Activated naive CD4-positive, alpha-beta T cell (primary cell): ENCODE measurements around the gene DENND1A.
"Not testable (repeated sequence)": the region's sequence is repeated elsewhere in the genome, so short reads cannot be mapped to it uniquely, and the experiment has no call there.

Experiments used
- DNase-seq, 4 experiments: peaks; one replicate each; lab custom pipeline; 2025; lab: John Stamatoyannopoulos, UW

Gene DENND1A

DNA sequence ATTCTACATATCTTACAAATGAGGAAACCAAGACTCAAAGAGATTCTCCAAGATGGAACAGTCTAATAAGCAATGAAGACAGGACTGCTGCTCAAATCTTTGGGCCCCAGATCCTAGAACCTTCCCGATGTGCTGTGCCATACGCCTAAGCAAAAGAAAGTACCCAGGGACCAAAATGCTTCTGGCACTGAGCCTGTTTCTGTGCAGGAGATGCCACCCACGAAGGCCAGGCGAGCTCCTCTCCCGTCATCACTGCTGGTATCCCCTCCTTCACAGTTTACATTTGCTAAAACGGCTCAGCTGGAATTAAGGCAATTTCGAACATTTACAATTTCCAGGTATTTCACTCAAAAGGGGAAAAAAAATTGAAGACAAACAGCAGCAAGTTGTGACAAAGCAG is 277.5 kb downstream of the DENND1A start:
- no peak for DNase-seq

- no peak for DNase-seq
These were observed 278.1 kb downstream of the DENND1A start for GRCh38 chr9:123651871-123652270.

GRCh38 chr9:123651273-123651672 is 278.7 kb downstream of the DENND1A start:
- no peak for DNase-seq

DNA sequence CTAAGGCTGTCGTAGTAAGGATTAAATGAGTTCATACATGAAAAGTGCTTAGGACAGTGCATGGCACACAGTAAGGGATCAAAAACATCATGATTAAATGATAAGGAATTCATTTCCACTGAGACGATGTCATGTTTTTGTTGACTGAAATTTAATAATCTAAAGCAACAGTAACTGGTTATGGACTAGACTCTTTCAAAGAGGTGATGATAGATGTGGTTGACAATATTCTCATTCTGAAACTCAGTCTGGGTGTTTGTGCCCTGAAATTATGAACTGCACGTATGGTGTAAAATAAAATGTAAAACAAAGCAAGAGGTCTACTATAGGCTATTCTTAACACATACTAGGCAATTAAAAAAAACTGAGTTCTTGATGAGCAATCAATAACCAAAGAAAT is 280.0 kb downstream of the DENND1A start:
- no peak for DNase-seq

- no peak for DNase-seq
These were observed 282.8 kb downstream of the DENND1A start for GRCh38 chr9:123647145-123647544.

DNA sequence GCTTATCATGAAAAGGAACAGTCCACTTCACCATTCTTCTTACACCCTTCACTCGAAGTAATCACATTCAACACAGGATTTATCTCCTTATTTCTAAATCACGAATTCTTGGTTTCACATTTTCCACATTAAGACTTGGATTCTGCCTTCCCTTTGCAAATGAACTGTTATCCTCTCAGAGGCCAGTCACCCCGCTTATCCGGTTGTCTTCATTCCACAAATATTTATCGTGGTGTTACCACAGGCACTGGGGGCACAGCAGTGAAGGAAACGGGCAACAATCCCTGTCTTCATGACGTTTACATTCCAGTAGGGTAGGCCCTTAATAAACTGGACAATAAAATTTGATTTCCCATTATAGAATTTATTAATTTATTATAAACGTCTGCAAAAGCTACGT is 284.2 kb downstream of the DENND1A start:
- no peak for DNase-seq

GRCh38 chr9:123645126-123645525 is 284.8 kb downstream of the DENND1A start:
- DNase-seq: no peak

GRCh38 chr9:123643518-123643917 is 286.4 kb downstream of the DENND1A start:
- no peak for DNase-seq

DNA sequence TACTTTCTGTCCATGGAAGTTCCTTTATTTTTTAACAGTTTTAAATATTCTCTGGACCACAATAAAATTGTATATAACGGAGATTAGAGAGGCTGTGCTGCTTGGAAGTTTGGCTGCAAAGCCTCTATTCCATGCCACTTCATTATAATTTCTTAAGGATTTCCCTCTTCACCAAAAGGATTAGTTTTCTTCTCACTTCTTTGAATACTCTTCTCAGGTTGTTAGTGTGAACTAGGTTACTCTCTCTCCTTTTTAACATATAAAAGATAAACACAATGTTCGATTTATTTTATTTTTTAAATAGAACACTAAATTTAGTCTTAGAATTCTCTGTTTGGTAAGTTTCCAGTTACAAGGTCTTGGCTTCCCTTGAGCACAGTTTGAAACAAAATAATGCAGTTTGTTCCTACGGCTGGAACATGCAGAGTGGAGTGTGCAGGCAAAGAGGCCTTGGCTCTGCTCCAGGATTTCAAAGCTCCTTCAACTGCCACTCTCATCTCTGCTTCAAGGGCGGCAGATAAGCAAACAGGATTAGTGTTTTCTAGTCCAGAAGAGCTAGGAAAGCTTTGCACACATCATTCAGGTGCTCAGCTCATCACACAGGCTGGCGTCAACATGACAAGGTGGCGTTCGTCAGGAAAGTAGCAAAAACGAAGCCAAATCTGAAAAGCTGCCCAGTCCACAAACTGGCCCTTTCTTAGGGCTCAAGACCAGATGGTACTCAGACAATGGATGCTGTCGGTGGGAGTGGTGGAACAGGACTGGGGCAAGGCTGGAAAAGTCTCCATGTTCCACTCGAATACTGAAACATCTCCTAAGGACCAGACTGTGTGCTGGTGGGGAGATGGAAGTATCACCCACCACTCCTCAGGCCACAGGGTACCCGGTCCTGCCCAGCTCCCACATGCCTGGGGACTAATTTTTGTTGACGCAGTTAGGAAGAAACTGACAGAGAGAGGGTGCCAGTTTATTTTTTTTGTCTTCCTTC is 287.3 kb downstream of the DENND1A start:
- no peak for DNase-seq

GRCh38 chr9:123640792-123641222 is 289.1 kb downstream of the DENND1A start:
- DNase-seq: no peak

DNA sequence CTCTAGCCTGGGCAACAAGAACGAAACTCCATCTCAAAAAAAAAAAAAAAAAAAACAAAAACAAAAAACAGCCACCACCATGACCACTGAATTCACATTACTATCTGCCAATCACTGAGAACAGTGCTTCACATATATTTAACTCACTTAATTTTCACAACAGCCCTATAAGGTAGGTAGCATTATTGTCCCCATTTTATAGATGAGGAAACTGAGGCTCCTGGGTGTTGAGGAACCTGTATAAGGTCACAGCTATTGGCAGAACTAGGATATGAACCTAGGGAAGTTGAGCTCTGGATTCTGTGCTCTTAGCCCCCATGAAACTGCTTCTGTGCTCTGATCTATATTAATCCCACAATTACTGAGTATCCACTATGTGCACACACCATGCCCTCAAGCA is 290.2 kb downstream of the DENND1A start:
- no peak for DNase-seq

DNA sequence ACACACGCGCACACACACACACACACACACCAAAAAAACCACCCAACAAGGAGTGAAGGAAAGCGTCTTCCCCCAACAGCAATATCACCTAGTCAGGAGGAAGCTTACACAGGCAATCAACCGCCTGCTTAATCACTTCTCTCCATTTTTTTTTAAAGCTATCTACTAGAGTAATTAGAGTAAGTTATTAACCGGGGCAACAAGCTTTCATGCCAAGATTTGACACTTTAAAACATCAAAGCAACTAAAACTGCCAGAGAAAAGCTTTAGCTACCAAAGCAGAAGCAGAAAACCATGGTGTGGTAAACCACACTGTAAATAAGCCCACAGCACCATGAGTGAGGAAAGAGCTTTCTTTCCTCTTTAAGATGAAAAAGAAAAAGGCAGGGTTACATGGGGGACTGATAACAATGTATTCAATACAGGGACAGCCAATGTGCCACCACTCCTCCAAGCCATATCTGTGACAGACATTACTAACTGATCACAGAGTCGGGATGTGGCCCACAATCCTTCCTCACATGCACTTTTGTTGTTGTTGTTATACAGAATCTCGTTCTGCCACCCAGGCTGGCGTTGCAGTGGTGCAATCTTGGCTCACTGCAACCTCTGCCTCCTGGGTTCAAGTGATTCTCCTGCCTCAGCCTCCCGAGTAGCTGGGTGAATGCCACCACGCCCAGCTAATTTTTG is 291.8 kb downstream of the DENND1A start:
- DNase-seq: no peak

GRCh38 chr9:123637606-123637944 is 292.4 kb downstream of the DENND1A start:
- no peak for DNase-seq

DNA sequence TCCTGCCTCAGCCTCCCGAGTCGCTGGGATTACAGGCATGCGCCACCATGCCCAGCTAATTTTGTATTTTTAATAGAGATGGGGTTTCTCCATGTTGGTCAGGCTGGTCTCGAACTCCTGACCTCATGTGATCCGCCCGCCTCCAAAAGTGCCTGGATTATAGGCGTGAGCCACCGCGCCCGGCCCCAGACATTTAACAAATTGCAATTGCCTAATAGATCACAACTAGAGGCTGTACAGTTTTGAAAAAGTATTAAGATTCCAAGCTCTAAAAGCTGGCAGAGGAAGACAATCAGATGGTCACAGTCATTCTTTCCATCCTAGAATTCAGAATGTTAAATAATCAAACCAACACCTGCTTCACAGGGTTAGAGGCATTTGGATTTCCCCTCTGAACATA is 293.1 kb downstream of the DENND1A start:
- DNase-seq: not testable (repeated sequence)

- no peak for DNase-seq
These were observed 298.1 kb downstream of the DENND1A start for GRCh38 chr9:123631862-123632261.

DNA sequence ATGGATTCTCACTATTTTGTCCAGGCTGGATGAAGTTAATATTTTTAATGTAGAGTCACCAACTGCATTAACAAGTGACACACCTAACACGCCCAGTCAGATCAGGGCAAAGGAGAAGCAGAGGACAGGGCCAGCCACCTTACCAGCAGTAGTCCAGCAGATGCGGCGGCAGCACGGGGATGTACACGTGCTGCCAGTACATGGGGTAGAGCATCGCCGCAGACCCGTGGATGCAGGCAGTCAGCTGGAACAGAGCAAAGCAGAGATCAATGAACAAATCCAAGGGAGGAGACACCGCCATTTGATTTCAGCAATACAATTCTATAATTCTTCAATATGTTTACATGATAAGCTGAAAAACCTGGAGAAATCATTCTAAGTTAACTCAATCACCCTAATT is 299.7 kb downstream of the DENND1A start:
- DNase-seq: no peak

- no peak for DNase-seq
These were observed 300.4 kb downstream of the DENND1A start for GRCh38 chr9:123629531-123629930.

DNA sequence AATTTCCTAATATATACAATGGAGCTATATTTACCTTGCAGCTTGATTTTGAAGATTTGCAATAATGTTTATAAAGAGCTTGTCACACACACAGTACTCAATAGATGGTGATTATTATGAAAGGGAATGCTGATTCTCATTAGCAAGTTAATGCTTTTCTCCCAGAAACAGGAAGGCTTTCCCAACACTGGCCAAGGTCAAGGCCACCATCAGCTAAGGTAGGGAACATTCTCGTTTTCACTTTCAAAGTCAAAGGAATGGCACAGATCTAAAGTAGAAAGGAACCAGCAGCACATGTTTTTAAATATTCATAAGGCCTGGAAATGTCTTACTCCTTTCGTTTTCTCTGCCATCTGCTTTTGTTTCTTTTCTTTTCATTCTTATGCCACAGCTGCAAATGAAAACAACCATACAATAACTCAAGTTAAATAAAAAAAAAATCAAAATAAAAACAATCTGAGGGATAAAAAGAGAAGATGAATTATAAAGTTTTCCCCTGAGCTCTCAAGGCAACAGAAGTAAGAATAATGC is 307.1 kb downstream of the DENND1A start:
- no peak for DNase-seq

DNA sequence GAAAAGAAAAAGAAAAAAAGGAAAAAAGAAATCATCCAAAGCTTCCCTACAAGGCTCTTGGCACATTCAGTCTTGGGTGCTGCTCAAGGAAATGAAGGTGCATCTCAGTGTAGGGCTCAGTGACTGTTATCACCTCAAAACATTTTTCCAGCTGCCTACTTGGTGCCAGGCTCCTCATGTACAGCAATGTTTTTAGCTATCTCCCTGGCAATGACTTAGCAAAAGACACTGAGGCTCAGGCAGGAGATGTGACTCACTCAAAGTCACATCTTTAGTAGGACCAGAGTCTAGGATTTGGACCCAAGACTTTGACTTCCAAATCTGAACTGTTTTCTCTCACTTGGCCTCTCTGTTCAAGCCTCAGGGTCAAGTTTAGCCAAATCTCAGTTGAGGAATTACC is 309.7 kb downstream of the DENND1A start:
- no peak for DNase-seq

GRCh38 chr9:123617952-123618678 is 311.8 kb downstream of the DENND1A start:
- DNase-seq: no peak

- no peak for DNase-seq
These were observed 312.6 kb downstream of the DENND1A start for GRCh38 chr9:123617286-123617685.

DNA sequence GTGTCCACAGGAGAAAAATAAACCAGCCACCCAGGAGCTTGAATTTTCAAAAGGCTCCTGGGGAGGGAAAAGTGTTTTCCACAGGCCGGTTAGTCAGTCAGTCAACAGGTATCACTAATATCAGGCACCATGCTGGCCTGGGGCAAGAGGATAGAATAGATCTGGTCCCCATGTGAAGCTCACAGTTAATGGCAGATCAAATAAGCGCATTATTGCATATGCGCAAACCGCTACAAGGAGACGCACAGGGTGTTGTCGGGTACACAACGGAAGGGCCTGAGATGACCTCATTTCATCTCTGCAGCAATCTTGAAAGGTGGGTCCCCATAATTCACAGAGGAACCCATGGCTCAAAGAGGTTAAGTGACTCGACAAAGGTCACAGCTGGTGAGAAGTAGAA is 313.2 kb downstream of the DENND1A start:
- DNase-seq: no peak
